ENCODE data around the gene FAM219A.
"Not testable (repeated sequence)": the region's sequence is repeated elsewhere in the genome, so short reads cannot be mapped to it uniquely, and the experiment has no call there.

GRCh38 chr9:34481620-34482019, 23.2 kb upstream of the FAM219A start:
- TF ChIP-seq, protein P1, sequence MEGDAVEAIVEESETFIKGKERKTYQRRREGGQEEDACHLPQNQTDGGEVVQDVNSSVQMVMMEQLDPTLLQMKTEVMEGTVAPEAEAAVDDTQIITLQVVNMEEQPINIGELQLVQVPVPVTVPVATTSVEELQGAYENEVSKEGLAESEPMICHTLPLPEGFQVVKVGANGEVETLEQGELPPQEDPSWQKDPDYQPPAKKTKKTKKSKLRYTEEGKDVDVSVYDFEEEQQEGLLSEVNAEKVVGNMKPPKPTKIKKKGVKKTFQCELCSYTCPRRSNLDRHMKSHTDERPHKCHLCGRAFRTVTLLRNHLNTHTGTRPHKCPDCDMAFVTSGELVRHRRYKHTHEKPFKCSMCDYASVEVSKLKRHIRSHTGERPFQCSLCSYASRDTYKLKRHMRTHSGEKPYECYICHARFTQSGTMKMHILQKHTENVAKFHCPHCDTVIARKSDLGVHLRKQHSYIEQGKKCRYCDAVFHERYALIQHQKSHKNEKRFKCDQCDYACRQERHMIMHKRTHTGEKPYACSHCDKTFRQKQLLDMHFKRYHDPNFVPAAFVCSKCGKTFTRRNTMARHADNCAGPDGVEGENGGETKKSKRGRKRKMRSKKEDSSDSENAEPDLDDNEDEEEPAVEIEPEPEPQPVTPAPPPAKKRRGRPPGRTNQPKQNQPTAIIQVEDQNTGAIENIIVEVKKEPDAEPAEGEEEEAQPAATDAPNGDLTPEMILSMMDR (IDR thresholded peaks at IDR 0.05) = not testable (repeated sequence)
- TF ChIP-seq POLR2AphosphoS5, TCF7L2 (IDR thresholded peaks at IDR 0.05; ENCODE audit: low read depth, low read length): not testable (repeated sequence)
- TF ChIP-seq, protein P2, sequence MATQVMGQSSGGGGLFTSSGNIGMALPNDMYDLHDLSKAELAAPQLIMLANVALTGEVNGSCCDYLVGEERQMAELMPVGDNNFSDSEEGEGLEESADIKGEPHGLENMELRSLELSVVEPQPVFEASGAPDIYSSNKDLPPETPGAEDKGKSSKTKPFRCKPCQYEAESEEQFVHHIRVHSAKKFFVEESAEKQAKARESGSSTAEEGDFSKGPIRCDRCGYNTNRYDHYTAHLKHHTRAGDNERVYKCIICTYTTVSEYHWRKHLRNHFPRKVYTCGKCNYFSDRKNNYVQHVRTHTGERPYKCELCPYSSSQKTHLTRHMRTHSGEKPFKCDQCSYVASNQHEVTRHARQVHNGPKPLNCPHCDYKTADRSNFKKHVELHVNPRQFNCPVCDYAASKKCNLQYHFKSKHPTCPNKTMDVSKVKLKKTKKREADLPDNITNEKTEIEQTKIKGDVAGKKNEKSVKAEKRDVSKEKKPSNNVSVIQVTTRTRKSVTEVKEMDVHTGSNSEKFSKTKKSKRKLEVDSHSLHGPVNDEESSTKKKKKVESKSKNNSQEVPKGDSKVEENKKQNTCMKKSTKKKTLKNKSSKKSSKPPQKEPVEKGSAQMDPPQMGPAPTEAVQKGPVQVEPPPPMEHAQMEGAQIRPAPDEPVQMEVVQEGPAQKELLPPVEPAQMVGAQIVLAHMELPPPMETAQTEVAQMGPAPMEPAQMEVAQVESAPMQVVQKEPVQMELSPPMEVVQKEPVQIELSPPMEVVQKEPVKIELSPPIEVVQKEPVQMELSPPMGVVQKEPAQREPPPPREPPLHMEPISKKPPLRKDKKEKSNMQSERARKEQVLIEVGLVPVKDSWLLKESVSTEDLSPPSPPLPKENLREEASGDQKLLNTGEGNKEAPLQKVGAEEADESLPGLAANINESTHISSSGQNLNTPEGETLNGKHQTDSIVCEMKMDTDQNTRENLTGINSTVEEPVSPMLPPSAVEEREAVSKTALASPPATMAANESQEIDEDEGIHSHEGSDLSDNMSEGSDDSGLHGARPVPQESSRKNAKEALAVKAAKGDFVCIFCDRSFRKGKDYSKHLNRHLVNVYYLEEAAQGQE (IDR thresholded peaks at IDR 0.05; ENCODE audit: insufficient read depth in 1 of 2, low read depth in 2 of 2, low read length in 1 of 2) = not testable (repeated sequence)
